ENCODE results near the gene PDGFB.

The PDGFB gene

DNA sequence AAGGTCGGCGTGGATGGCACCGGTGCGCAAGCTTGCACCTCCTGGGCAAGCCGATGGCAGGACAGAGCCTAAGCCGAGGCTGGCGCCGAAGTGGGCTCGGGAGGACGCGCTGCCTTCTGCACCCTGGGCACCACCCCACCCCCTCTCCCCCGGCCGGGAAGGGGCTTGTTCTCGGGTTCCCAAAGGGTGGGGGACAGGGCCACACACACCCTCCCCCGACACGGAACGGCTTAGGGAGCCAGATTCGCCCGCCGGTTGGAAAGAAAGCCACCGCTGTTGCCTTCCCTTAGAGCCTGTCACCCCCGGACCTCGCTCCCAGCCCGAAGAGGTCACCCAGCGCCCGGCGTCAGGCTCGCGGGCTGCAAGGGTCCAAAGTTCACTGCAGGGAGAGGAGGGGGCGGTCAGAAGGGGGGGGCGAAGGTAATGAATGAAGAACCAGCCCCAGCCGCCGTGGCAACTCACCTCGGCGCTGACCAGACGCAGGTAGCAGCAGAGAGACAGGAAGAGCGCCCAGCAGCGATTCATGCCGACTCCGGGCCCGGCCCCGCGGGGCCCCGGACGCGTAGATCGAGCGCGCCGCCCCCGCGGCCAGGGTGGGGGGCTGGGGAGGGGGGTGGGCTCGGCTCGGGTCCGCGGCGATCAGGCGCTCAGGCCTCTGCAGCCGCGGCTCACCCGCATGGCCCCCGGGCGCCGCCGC is 1.2 kb downstream of the PDGFB start:
- Histone ChIP-seq H3K36me3 (replicated peaks) (no peaks in the 10 kb centered on the region), H3K27me3 (replicated peaks) (peaks cover 36% of the 10 kb centered on the region), H3K4me3 (ENCODE audit: low read depth, low read length) (peak overlapping the region; percentile 3), H3K27ac (no peak overlapping the region)
- TF ChIP-seq CTCF (IDR thresholded peaks at IDR 0.05; ENCODE audit: low read depth, low read length, missing control alignments), result no peak
- DNase-seq, result no peak
- in situ Hi-C loops (cut with HindIII; ENCODE audit: low pct_ligation_motif_present, low sequenced_read_pairs), result no loop called here

DNA sequence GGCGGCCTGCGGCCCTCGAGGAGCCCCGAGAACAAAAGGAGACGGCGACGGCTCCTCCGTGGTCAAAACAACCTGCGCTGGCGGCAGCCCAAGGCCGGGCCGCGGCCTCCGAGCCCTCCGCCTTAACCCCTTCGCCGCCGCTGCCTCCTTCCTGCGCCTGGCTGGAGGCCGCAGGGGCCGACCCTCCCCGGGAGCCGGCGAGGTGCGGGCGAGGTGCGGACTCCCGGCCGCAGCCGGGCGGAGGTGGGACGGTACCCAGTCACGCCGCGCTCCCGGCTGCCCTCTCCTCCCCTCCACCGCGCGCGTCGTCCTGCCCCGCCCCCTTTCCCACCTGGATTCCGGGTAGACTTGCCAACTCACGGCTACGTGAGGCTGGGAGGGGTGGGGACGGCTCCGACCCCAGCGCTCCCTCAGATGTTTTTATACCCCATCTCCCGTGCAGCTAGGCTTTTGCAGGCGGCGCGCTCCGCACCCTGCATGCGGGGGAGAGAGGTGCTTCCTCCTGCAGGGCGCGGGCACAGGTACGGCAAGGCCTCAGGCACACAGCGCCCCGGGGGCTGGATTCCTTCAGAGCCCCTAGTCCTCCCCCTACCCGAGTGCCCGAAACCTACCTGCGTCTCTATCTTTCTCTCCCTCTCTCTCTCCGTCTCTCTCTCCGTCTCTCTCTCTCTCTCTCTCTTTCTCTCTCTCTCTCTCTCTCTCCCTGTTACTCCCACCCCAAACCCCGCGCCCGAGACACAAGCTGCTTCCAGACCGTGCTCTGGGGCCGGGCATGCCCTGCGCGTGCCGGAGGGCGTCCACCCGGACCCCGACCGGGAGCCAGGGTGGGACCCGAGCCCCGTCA is 2.0 kb downstream of the PDGFB start:
- no peak for DNase-seq
- no peak for TF ChIP-seq CTCF (IDR thresholded peaks at IDR 0.05; ENCODE audit: low read depth, low read length, missing control alignments)
- Histone ChIP-seq H3K4me3 (ENCODE audit: low read depth, low read length) (peak overlapping the region; percentile 17), H3K36me3 (replicated peaks) (no peaks in the 10 kb centered on the region), H3K27me3 (replicated peaks) (peaks cover 36% of the 10 kb centered on the region), H3K27ac (no peak overlapping the region)
- in situ Hi-C loops (cut with HindIII; ENCODE audit: low pct_ligation_motif_present, low sequenced_read_pairs), result no loop called here

- Histone ChIP-seq H3K27me3 (replicated peaks) (peaks cover 36% of the 10 kb centered on the region), H3K27ac (no peak overlapping the region)
- no peak for DNase-seq
Observed at GRCh38 chr22:39241794-39242594, 2.8 kb downstream of the PDGFB start.

DNA sequence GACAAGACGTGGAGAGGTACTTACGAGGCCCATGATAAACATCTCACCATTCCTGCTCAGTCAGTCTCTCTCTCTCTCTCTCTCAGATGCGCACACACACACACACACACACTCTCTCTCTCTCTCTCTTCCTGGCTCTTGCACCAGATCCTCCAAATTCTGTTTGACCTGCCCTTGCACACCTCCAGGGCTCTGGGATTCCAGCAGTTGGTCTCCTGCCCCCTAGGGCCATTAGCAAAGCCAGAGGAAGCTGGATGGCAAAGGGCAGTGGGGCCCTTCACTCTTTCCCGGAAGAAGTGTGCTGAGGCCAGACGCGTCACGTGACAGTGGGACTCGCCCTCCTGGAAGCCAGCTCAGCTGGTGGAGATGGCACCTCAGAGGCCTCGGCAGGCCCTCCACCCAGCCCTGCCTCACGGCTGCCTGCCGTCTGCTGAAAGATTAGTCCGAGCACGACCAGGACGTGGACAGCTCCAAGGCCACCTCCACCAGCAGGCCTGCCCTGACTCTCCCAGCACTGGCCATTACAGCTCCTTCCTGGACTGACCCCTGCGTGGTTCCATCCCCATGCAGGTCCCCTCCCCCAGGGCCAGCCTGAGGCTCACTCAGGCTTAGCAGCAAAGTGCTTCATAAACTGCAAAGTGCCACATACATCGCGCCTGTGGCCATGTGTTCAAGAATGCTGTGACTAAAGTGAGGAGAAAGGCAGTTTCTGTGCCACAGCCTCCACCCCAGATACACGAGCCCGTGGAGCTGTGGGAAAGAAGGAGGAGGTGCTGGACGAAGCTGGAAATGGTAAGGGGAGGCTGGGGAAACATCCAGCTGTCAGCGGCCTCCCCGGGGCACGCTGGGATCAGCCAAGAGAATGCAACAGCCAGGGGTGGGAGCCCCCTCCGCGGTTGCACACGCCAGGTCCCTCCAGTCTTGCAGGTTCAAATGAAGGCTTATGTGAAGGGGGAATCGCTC is 3.7 kb downstream of the PDGFB start:
- Histone ChIP-seq H3K36me3 (replicated peaks) (no peaks in the 10 kb centered on the region), H3K27me3 (replicated peaks) (peaks cover 31% of the 10 kb centered on the region), H3K27ac (no peak overlapping the region), H3K4me3 (ENCODE audit: low read depth, low read length) (no peak overlapping the region)
- DNase-seq, result no peak
- no peak for TF ChIP-seq CTCF (IDR thresholded peaks at IDR 0.05; ENCODE audit: low read depth, low read length, missing control alignments)
- in situ Hi-C loops (cut with HindIII; ENCODE audit: low pct_ligation_motif_present, low sequenced_read_pairs), result no loop called here

More at GRCh38 chr22:39241794-39242594, 2.8 kb downstream of the PDGFB start:
- no peaks in the 10 kb centered on the region for H3K36me3 ChIP-seq (replicated peaks)
- no peak for TF ChIP-seq CTCF (IDR thresholded peaks at IDR 0.05; ENCODE audit: low read depth, low read length, missing control alignments)
- in situ Hi-C loops (cut with HindIII; ENCODE audit: low pct_ligation_motif_present, low sequenced_read_pairs), result no loop called here
- no peak overlapping the region for H3K4me3 ChIP-seq (ENCODE audit: low read depth, low read length)

Measured in brain microvascular endothelial cell (primary cell).